ENCODE data around the gene TMEM252. TPM values are rescaled to one million over a fixed set of nuclear protein-coding genes. Genes with fewer than 3 reads are reported as not detected.
A peak's percentile ranks its signal among the peaks of the same experiment; 100 is the strongest.

TMEM252 gene
- total and polyA plus RNA-seq, 4 donors: 0.17 TPM; not detected in 3

GRCh38 chr9:68506551-68506950 is 34.1 kb downstream of the TMEM252 start:
- Histone ChIP-seq H3K9ac (ENCODE audit: low read depth in 1 of 2, low read length in 2 of 2) (no peak overlapping the region), H3K27me3 (ENCODE audit: control insufficient read depth in 4 of 4, insufficient read depth in 4 of 4, low read length in 3 of 4) (no peaks in the 10 kb centered on the region), H3K27ac (ENCODE audit: low read depth in 1 of 2, low read length in 2 of 2) (peak overlapping the region in 1 of 2 donors; percentile 54), H3K4me1 (ENCODE audit: control insufficient read depth in 4 of 4, insufficient read depth in 4 of 4, low read length in 3 of 4) (peaks cover 2 to 15% (median 9%) of the 10 kb centered on the region in 4 donors), H3K36me3 (ENCODE audit: control insufficient read depth in 4 of 4, insufficient read depth in 3 of 4, low read depth in 1 of 4, low read length in 3 of 4) (no peaks in the 10 kb centered on the region), H3K4me3 (ENCODE audit: low read depth in 1 of 3, low read length in 3 of 3) (no peak overlapping the region), H3K9me3 (ENCODE audit: control insufficient read depth in 4 of 4, low read length in 3 of 4) (no peaks in the 10 kb centered on the region)
- no peak for DNase-seq (ENCODE audit: low spot score)
- 99% methylated on average over 1 of the region's 1 CpG for WGBS
- TF ChIP-seq MAX (IDR thresholded peaks at IDR 0.05): no peak
- TF ChIP-seq EGR1 (IDR thresholded peaks at IDR 0.05; ENCODE audit: low read depth in 2 of 2): no peak
- TF ChIP-seq FOXA1 (IDR thresholded peaks at IDR 0.05): no peak
- no peak for TF ChIP-seq CTCF (IDR thresholded peaks at IDR 0.05; ENCODE audit: low read depth, low read length, missing input control)
- TF ChIP-seq SP1 (IDR thresholded peaks at IDR 0.05): no peak
- no peak for TF ChIP-seq HNF4A (conservative IDR thresholded peaks at IDR 0.05)
- TF ChIP-seq REST (IDR thresholded peaks at IDR 0.05): no peak
- TF ChIP-seq RAD21 (IDR thresholded peaks at IDR 0.05): no peak
- TF ChIP-seq TAF1 (conservative IDR thresholded peaks at IDR 0.05): no peak
- TF ChIP-seq JUND (IDR thresholded peaks at IDR 0.05): no peak
- TF ChIP-seq YY1 (IDR thresholded peaks at IDR 0.05): no peak
- TF ChIP-seq HNF4G (IDR thresholded peaks at IDR 0.05): no peak
- TF ChIP-seq ZBTB33 (IDR thresholded peaks at IDR 0.05): no peak
- TF ChIP-seq ATF3 (IDR thresholded peaks at IDR 0.05): no peak
- no peak for TF ChIP-seq FOXA2 (IDR thresholded peaks at IDR 0.05)
- TF ChIP-seq GABPA (IDR thresholded peaks at IDR 0.05 in 1 of 2, conservative IDR thresholded peaks at IDR 0.05 in 1 of 2): no peak
- TF ChIP-seq NR2F2 (IDR thresholded peaks at IDR 0.05): no peak
- no peak for TF ChIP-seq RXRA (IDR thresholded peaks at IDR 0.05)
